Stimulated activated CD4-positive, alpha-beta T cell treated with anti-CD3 and anti-CD28 coated beads, Interleukin-1b, Interleukin-23, amount 100 ng/mL, for 24 hours (primary cell): ENCODE measurements around the gene ZNF879.
A peak's percentile ranks its signal among the peaks of the same experiment; 100 is the strongest.

ENCODE experiments used
- DNase-seq, 4 experiments: peaks; one replicate each; pipeline ENCODE4 v3.0.0-alpha.2; 2020; ENCODE audit warnings: low read depth in 4 of 4, low spot score in 1 of 4

Gene ZNF879

GRCh38 chr5:179023528-179024189, at the start of gene ZNF879:
Gene ZNF879, plus strand, starts transcription at chr5:179023804. Its CDS starts 1,201 bp downstream, at chr5:179025005.
- DNase-seq: peak; percentile 82 to 87 (median 85)

GRCh38 chr5:178981381-178981780, 42.2 kb upstream of the ZNF879 start:
- no peak for DNase-seq

GRCh38 chr5:178982941-178983340, 40.7 kb upstream of the ZNF879 start:
- DNase-seq: no peak

- no peak for DNase-seq
Observed at GRCh38 chr5:178983728-178984127, 39.9 kb upstream of the ZNF879 start.

- no peak for DNase-seq
Observed at GRCh38 chr5:178984145-178985072, 39.2 kb upstream of the ZNF879 start.

- no peak for DNase-seq
Observed at GRCh38 chr5:178986326-178986960, 37.2 kb upstream of the ZNF879 start.

- DNase-seq: no peak
Observed at GRCh38 chr5:178988436-178989220, 35.0 kb upstream of the ZNF879 start.

- DNase-seq: no peak
Observed at GRCh38 chr5:178989311-178989710, 34.3 kb upstream of the ZNF879 start.

GRCh38 chr5:178990491-178990890, 33.1 kb upstream of the ZNF879 start:
- DNase-seq: no peak

- DNase-seq: no peak
Observed at GRCh38 chr5:178991190-178992145, 32.1 kb upstream of the ZNF879 start.

- DNase-seq: no peak
Observed at GRCh38 chr5:178992291-178992895, 31.2 kb upstream of the ZNF879 start.

- DNase-seq: no peak
Observed at GRCh38 chr5:178993236-178993765, 30.3 kb upstream of the ZNF879 start.

GRCh38 chr5:178993955-178994579, 29.5 kb upstream of the ZNF879 start:
- no peak for DNase-seq

- DNase-seq: no peak
Observed at GRCh38 chr5:178994580-178995340, 28.8 kb upstream of the ZNF879 start, which contains the start of gene GRM6. Gene GRM6, minus strand, starts transcription at chr5:178995320. Its CDS starts 376 bp downstream, at chr5:178994944.

- DNase-seq: no peak
Observed at GRCh38 chr5:178995341-178995690, 28.3 kb upstream of the ZNF879 start.

GRCh38 chr5:178996156-178996555, 27.4 kb upstream of the ZNF879 start:
- DNase-seq: no peak

- DNase-seq: no peak
Observed at GRCh38 chr5:178997191-178997590, 26.4 kb upstream of the ZNF879 start.

- DNase-seq: no peak
Observed at GRCh38 chr5:178998441-178998840, 25.2 kb upstream of the ZNF879 start.
